Measurements from ENCODE around the gene SCAPER. TPM values are rescaled to one million over a fixed set of nuclear protein-coding genes. Genes with fewer than 3 reads are reported as not detected.

Gene SCAPER
- total RNA-seq, 4 donors from 2014 or later: 29.9 to 86.6 (median 45.6) TPM

GRCh38 chr15:76377751-76378150, 527.4 kb downstream of the SCAPER start:
- H3K4me1 ChIP-seq: no peaks in the 10 kb centered on the region
- no peak for TF ChIP-seq CTCF (IDR thresholded peaks at IDR 0.05)
- no peak for TF ChIP-seq POLR2A (IDR thresholded peaks at IDR 0.05)

GRCh38 chr15:76377217-76377616, 527.9 kb downstream of the SCAPER start:
- Histone ChIP-seq H3K9me3 (no peaks in the 10 kb centered on the region), H3K36me3 (peaks cover 0 to 23% (median 0%) of the 10 kb centered on the region in 3 donors), H3K4me3 (no peak overlapping the region), H3K27ac (no peak overlapping the region), H3K4me1 (no peaks in the 10 kb centered on the region), H3K27me3 (no peaks in the 10 kb centered on the region)
- no peak for TF ChIP-seq CTCF (IDR thresholded peaks at IDR 0.05)
- TF ChIP-seq POLR2A (IDR thresholded peaks at IDR 0.05): no peak
- DNase-seq: no peak

More at GRCh38 chr15:76377751-76378150, 527.4 kb downstream of the SCAPER start:
- Histone ChIP-seq H3K27ac (no peak overlapping the region), H3K27me3 (no peaks in the 10 kb centered on the region), H3K9me3 (no peaks in the 10 kb centered on the region), H3K4me3 (no peak overlapping the region), H3K36me3 (peaks cover 0 to 21% (median 0%) of the 10 kb centered on the region in 3 donors)
- DNase-seq: no peak

- H3K4me3 ChIP-seq: no peak overlapping the region
- H3K27me3 ChIP-seq: no peaks in the 10 kb centered on the region
- no peak overlapping the region for H3K27ac ChIP-seq
- H3K4me1 ChIP-seq: no peaks in the 10 kb centered on the region
- no peak for DNase-seq
- H3K9me3 ChIP-seq: no peaks in the 10 kb centered on the region
- no peak for TF ChIP-seq POLR2A (IDR thresholded peaks at IDR 0.05)
- no peak for TF ChIP-seq CTCF (IDR thresholded peaks at IDR 0.05)
- peaks cover 0 to 25% (median 0%) of the 10 kb centered on the region in 3 donors for H3K36me3 ChIP-seq
These were observed 528.3 kb downstream of the SCAPER start for GRCh38 chr15:76376816-76377215.

GRCh38 chr15:76376029-76376428, 529.1 kb downstream of the SCAPER start:
- no peak for TF ChIP-seq POLR2A (IDR thresholded peaks at IDR 0.05)
- no peak for TF ChIP-seq CTCF (IDR thresholded peaks at IDR 0.05)
- DNase-seq: no peak
- Histone ChIP-seq H3K27me3 (no peaks in the 10 kb centered on the region), H3K36me3 (peaks cover 0 to 17% (median 0%) of the 10 kb centered on the region in 3 donors), H3K4me3 (no peak overlapping the region), H3K4me1 (no peaks in the 10 kb centered on the region), H3K27ac (no peak overlapping the region), H3K9me3 (no peaks in the 10 kb centered on the region)

GRCh38 chr15:76368122-76368621, 537.0 kb downstream of the SCAPER start:
- Histone ChIP-seq H3K27ac (no peak overlapping the region), H3K9me3 (no peaks in the 10 kb centered on the region), H3K36me3 (peaks cover 0 to 7% (median 0%) of the 10 kb centered on the region in 3 donors), H3K4me1 (no peaks in the 10 kb centered on the region), H3K27me3 (no peaks in the 10 kb centered on the region), H3K4me3 (no peak overlapping the region)
- no peak for DNase-seq
- TF ChIP-seq POLR2A (IDR thresholded peaks at IDR 0.05): no peak
- TF ChIP-seq CTCF (IDR thresholded peaks at IDR 0.05): no peak

- Histone ChIP-seq H3K9me3 (no peaks in the 10 kb centered on the region), H3K4me1 (no peaks in the 10 kb centered on the region), H3K27me3 (no peaks in the 10 kb centered on the region), H3K36me3 (no peaks in the 10 kb centered on the region), H3K4me3 (no peak overlapping the region), H3K27ac (no peak overlapping the region)
- TF ChIP-seq CTCF (IDR thresholded peaks at IDR 0.05): no peak
- DNase-seq: peak in 2 of 3 donors; percentile 75 to 83
These were observed 538.4 kb downstream of the SCAPER start for GRCh38 chr15:76366714-76367113.

All from Peyer's patch (tissue), 4 donors.